Liver (tissue), 9 donors: Measurements from ENCODE around the gene CNR1. TPM values are rescaled to one million over a fixed set of nuclear protein-coding genes. Genes with fewer than 3 reads are reported as not detected.

Source experiments
- DNase-seq: peaks from one replicate; pipeline ENCODE4 v3.0.0-alpha.2; 2017; ENCODE audit warnings: low spot score
- H3K27ac ChIP-seq, 2 donors: one replicate each; pipeline ENCODE4 v1.7.0; 2013; ENCODE audit warnings: inconsistent platforms in 2 of 2, low read length in 2 of 2, control low read depth in 1 of 2, low read depth in 1 of 2, mild to moderate bottlenecking in 1 of 2
- H3K27me3 ChIP-seq, 4 donors: one replicate each; pipeline versions ENCODE4 v1.6.1 to v1.7.0; 2013; ENCODE audit warnings: low read length in 3 of 4, inconsistent platforms in 1 of 4, mild to moderate bottlenecking in 1 of 4, moderate library complexity in 1 of 4; ENCODE audit not compliant: control insufficient read depth in 4 of 4, insufficient read depth in 4 of 4
- H3K36me3 ChIP-seq, 4 donors: one replicate each; pipeline versions ENCODE4 v1.6.1 to v1.7.0; 2013; ENCODE audit warnings: low read length in 3 of 4, mild to moderate bottlenecking in 3 of 4, low read depth in 1 of 4, moderate library complexity in 1 of 4; ENCODE audit not compliant: control insufficient read depth in 4 of 4, insufficient read depth in 3 of 4
- H3K4me1 ChIP-seq, 4 donors: one replicate each; pipeline versions ENCODE4 v1.6.1 to v1.7.0; 2013; ENCODE audit warnings: low read length in 3 of 4, mild to moderate bottlenecking in 3 of 4, moderate library complexity in 1 of 4; ENCODE audit not compliant: control insufficient read depth in 4 of 4, insufficient read depth in 4 of 4
- H3K4me3 ChIP-seq, 3 donors: one replicate each; pipeline versions ENCODE4 v1.6.1 to v1.7.0; 2013; ENCODE audit warnings: low read length in 3 of 3, control low read depth in 1 of 3, low read depth in 1 of 3, mild to moderate bottlenecking in 1 of 3
- H3K9ac ChIP-seq, 2 donors: one replicate each; pipeline ENCODE4 v1.7.0; 2013; ENCODE audit warnings: low read length in 2 of 2, mild to moderate bottlenecking in 2 of 2, moderate library complexity in 2 of 2, control low read depth in 1 of 2, low read depth in 1 of 2
- H3K9me3 ChIP-seq, 4 donors: one replicate each; pipeline versions ENCODE4 v1.6.1 to v1.7.0; 2013; ENCODE audit warnings: low read length in 3 of 4; ENCODE audit not compliant: control insufficient read depth in 4 of 4
- EGR1 ChIP-seq, 2 donors: IDR thresholded peaks; 2 replicates each; pipeline ENCODE4 v1.6.1; 2016 to 2018; ENCODE audit warnings: antibody characterized with exemption in 2 of 2, low read depth in 2 of 2
- FOXA1 ChIP-seq: IDR thresholded peaks from 2 replicates; pipeline ENCODE4 v1.6.1; 2016; ENCODE audit warnings: antibody characterized with exemption
- FOXA2 ChIP-seq: IDR thresholded peaks from 2 replicates; pipeline ENCODE4 v1.6.1; 2016; ENCODE audit warnings: antibody characterized with exemption
- GABPA ChIP-seq, 2 donors: IDR thresholded peaks in 1 of 2; conservative IDR thresholded peaks in 1 of 2; 2 replicates each; pipeline ENCODE4 v1.6.1; 2016; ENCODE audit warnings: antibody characterized with exemption in 2 of 2, mild to moderate bottlenecking in 1 of 2, moderate library complexity in 1 of 2
- HNF4A ChIP-seq, 2 donors: conservative IDR thresholded peaks; 2 replicates each; pipeline ENCODE4 v1.6.1; 2016; ENCODE audit warnings: antibody characterized with exemption in 2 of 2, mild to moderate bottlenecking in 2 of 2
- HNF4G ChIP-seq: IDR thresholded peaks from 2 replicates; pipeline ENCODE4 v1.6.1; 2016; ENCODE audit warnings: antibody characterized with exemption
- JUND ChIP-seq, 2 donors: IDR thresholded peaks; 2 replicates each; pipeline ENCODE4 v1.6.1; 2016; ENCODE audit warnings: antibody characterized with exemption in 2 of 2
- NR2F2 ChIP-seq: IDR thresholded peaks from 2 replicates; pipeline ENCODE4 v1.6.1; 2016; ENCODE audit warnings: antibody characterized with exemption
- RAD21 ChIP-seq, 2 donors: IDR thresholded peaks; 2 replicates each; pipeline ENCODE4 v1.6.1; 2016; ENCODE audit warnings: antibody characterized with exemption in 2 of 2, mild to moderate bottlenecking in 2 of 2
- RXRA ChIP-seq, 2 donors: IDR thresholded peaks; 2 replicates each; pipeline ENCODE4 v1.6.1; 2017 to 2018; ENCODE audit warnings: antibody characterized with exemption in 2 of 2, mild to moderate bottlenecking in 1 of 2
- SP1 ChIP-seq: IDR thresholded peaks from 2 replicates; pipeline ENCODE4 v1.6.1; 2018; ENCODE audit warnings: antibody characterized with exemption, mild to moderate bottlenecking
- TAF1 ChIP-seq: conservative IDR thresholded peaks from 2 replicates; pipeline ENCODE4 v1.6.1; 2016; ENCODE audit warnings: antibody characterized with exemption, mild to moderate bottlenecking
- YY1 ChIP-seq: IDR thresholded peaks from 2 replicates; pipeline ENCODE4 v1.6.1; 2016; ENCODE audit warnings: antibody characterized with exemption, mild to moderate bottlenecking
- WGBS: extraction: QIAGEN DNeasy Blood & Tissue Kit; methylation state at CpG from one replicate; pipeline ENCODE4 v1.1.7; 2013; 5-methylcytosine and 5-hydroxymethylcytosine counted together
- polyA plus RNA-seq, 2 donors: library from polyadenylated mRNA; stranded (reverse) in 1 of 2; unstranded in 1 of 2; fragments of 200-250 nt in 1 of 2; fragments of >200 nt in 1 of 2; fragmentation: Nextera tagmentation in 1 of 2; extraction: Ambion mirVana in 1 of 2; gene quantifications; one replicate each; pipeline versions ENCODE4 v1.2.1 to v1.2.3, GENCODE V29; 2013 to 2015
- total RNA-seq, 2 donors: library from RNA; depleted of rRNA; stranded (reverse); fragments of >200 nt; gene quantifications; one replicate each; pipeline ENCODE4 v1.2.3, GENCODE V29; 2014
- TF ChIP-seq, protein P1 (sequence below): IDR thresholded peaks from 2 replicates; pipeline ENCODE4 v1.6.1; 2016; ENCODE audit warnings: antibody characterized with exemption
- TF ChIP-seq, protein P2 (sequence below): fragments of 150-350 bp; IDR thresholded peaks from 2 replicates; pipeline ENCODE4 v1.5.1; 2017; ENCODE audit warnings: improper control_type of control experiment, low read depth, low read length; ENCODE audit not compliant: missing input control
- TF ChIP-seq, protein P3 (sequence below): IDR thresholded peaks from 2 replicates; pipeline ENCODE4 v1.6.1; 2016; ENCODE audit warnings: antibody characterized with exemption
- TF ChIP-seq, protein P4 (sequence below): IDR thresholded peaks from 2 replicates; pipeline ENCODE4 v1.6.1; 2016; ENCODE audit warnings: antibody characterized with exemption
- TF ChIP-seq, protein P5 (sequence below): IDR thresholded peaks from 2 replicates; pipeline ENCODE4 v1.6.1; 2016; ENCODE audit warnings: antibody characterized with exemption, mild to moderate bottlenecking
- donor health status: healthy.
- donor health status: healthy.
- donor health status: healthy.
- donor health status: healthy.
- donor health status: healthy.

CNR1 gene
- total and polyA plus RNA-seq, 4 donors: 0.04 to 0.67 (median 0.13) TPM

DNA sequence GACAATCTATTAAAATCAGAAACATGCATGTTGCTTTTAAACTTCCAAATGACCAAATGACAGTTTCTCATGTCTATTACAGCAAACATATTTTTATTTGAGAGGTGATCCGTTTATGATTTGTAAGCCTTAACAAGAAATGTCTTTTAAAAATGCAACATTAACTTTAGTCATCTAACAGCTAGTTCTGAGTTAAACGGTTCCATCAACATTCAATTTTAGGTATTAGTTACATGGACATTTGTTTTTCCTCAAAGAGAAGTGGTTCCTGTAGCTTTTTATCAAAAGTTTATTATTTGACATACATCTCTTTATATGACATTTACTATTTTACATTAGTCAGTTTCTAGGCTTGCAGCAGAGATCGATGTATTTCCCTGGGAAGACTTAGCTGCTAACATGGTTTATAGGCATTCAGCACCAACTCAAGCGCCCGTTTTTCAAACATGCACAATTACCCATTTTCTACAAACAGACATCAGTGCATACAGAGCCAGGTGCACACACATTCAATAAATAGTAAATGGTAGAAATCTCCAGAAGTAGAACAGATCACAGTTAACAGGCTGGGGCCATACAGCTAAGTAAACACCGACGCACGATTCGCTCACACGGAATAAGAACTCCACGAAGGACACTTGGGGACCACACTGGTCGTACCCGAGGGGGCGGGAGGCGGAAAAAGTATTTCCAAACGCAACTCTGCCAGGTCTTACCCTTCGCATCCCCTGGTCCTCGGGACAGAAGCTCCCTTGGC, 882 bp downstream of the CNR1 start:
- H3K27me3 ChIP-seq: peaks cover 2 to 28% (median 5%) of the 10 kb centered on the region in 4 donors
- TF ChIP-seq, protein P1, sequence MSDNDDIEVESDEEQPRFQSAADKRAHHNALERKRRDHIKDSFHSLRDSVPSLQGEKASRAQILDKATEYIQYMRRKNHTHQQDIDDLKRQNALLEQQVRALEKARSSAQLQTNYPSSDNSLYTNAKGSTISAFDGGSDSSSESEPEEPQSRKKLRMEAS: no peak
- TF ChIP-seq FOXA2 (no peak), YY1 (no peak), FOXA1 (no peak), HNF4A (conservative IDR thresholded peaks at IDR 0.05) (no peak), TAF1 (no peak), EGR1 (IDR thresholded peaks at IDR 0.05; ENCODE audit: low read depth in 2 of 2) (no peak), SP1 (no peak)
- TF ChIP-seq, protein P2, sequence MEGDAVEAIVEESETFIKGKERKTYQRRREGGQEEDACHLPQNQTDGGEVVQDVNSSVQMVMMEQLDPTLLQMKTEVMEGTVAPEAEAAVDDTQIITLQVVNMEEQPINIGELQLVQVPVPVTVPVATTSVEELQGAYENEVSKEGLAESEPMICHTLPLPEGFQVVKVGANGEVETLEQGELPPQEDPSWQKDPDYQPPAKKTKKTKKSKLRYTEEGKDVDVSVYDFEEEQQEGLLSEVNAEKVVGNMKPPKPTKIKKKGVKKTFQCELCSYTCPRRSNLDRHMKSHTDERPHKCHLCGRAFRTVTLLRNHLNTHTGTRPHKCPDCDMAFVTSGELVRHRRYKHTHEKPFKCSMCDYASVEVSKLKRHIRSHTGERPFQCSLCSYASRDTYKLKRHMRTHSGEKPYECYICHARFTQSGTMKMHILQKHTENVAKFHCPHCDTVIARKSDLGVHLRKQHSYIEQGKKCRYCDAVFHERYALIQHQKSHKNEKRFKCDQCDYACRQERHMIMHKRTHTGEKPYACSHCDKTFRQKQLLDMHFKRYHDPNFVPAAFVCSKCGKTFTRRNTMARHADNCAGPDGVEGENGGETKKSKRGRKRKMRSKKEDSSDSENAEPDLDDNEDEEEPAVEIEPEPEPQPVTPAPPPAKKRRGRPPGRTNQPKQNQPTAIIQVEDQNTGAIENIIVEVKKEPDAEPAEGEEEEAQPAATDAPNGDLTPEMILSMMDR: no peak
- TF ChIP-seq, protein P3, sequence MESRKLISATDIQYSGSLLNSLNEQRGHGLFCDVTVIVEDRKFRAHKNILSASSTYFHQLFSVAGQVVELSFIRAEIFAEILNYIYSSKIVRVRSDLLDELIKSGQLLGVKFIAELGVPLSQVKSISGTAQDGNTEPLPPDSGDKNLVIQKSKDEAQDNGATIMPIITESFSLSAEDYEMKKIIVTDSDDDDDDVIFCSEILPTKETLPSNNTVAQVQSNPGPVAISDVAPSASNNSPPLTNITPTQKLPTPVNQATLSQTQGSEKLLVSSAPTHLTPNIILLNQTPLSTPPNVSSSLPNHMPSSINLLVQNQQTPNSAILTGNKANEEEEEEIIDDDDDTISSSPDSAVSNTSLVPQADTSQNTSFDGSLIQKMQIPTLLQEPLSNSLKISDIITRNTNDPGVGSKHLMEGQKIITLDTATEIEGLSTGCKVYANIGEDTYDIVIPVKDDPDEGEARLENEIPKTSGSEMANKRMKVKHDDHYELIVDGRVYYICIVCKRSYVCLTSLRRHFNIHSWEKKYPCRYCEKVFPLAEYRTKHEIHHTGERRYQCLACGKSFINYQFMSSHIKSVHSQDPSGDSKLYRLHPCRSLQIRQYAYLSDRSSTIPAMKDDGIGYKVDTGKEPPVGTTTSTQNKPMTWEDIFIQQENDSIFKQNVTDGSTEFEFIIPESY: no peak

DNA sequence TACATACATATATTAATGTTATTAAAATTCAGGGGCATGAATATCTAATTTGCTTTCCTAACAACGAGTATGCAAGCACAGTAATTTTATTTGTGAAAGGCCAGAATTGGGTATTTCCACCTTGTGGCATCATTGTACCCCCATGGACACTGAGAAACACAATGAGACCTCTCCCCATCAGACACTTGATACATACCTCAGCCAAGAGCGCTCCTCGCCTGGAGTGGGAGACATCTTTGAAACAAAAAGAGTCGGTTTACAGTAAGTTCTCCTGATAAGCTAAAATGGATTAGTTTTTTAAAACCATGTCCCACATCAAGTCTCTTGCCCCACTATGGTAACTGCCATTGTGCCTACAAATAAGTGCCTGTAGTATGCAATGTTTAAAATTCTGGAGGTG, 2.1 kb downstream of the CNR1 start:
- Histone ChIP-seq H3K9ac (no peak overlapping the region), H3K27ac (no peak overlapping the region), H3K4me1 (peaks cover 16 to 22% (median 18%) of the 10 kb centered on the region in 4 donors), H3K27me3 (peaks cover 2 to 27% (median 5%) of the 10 kb centered on the region in 4 donors), H3K9me3 (no peaks in the 10 kb centered on the region), H3K4me3 (no peak overlapping the region), H3K36me3 (no peaks in the 10 kb centered on the region)
- 72% methylated on average over 4 of the region's 4 CpGs for WGBS
- DNase-seq: no peak
- TF ChIP-seq, protein P3: no peak
- TF ChIP-seq YY1 (no peak), NR2F2 (no peak), HNF4G (no peak), SP1 (no peak), RXRA (IDR thresholded peaks at IDR 0.05) (no peak), JUND (IDR thresholded peaks at IDR 0.05) (no peak), GABPA (IDR thresholded peaks at IDR 0.05 in 1 of 2, conservative IDR thresholded peaks at IDR 0.05 in 1 of 2) (no peak), FOXA1 (no peak), HNF4A (conservative IDR thresholded peaks at IDR 0.05) (no peak), RAD21 (IDR thresholded peaks at IDR 0.05) (no peak)
- TF ChIP-seq, protein P1: no peak
- TF ChIP-seq, protein P4, sequence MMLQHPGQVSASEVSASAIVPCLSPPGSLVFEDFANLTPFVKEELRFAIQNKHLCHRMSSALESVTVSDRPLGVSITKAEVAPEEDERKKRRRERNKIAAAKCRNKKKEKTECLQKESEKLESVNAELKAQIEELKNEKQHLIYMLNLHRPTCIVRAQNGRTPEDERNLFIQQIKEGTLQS: no peak
- TF ChIP-seq, protein P5, sequence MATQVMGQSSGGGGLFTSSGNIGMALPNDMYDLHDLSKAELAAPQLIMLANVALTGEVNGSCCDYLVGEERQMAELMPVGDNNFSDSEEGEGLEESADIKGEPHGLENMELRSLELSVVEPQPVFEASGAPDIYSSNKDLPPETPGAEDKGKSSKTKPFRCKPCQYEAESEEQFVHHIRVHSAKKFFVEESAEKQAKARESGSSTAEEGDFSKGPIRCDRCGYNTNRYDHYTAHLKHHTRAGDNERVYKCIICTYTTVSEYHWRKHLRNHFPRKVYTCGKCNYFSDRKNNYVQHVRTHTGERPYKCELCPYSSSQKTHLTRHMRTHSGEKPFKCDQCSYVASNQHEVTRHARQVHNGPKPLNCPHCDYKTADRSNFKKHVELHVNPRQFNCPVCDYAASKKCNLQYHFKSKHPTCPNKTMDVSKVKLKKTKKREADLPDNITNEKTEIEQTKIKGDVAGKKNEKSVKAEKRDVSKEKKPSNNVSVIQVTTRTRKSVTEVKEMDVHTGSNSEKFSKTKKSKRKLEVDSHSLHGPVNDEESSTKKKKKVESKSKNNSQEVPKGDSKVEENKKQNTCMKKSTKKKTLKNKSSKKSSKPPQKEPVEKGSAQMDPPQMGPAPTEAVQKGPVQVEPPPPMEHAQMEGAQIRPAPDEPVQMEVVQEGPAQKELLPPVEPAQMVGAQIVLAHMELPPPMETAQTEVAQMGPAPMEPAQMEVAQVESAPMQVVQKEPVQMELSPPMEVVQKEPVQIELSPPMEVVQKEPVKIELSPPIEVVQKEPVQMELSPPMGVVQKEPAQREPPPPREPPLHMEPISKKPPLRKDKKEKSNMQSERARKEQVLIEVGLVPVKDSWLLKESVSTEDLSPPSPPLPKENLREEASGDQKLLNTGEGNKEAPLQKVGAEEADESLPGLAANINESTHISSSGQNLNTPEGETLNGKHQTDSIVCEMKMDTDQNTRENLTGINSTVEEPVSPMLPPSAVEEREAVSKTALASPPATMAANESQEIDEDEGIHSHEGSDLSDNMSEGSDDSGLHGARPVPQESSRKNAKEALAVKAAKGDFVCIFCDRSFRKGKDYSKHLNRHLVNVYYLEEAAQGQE: no peak

More for the DNA sequence above, 882 bp downstream of the CNR1 start:
- no peaks in the 10 kb centered on the region for H3K36me3 ChIP-seq
- H3K9me3 ChIP-seq: no peaks in the 10 kb centered on the region
- 11% methylated on average over 18 of the region's 18 CpGs for WGBS
- no peak overlapping the region for H3K9ac ChIP-seq
- H3K27ac ChIP-seq: no peak overlapping the region
- peak overlapping the region in 2 of 3 donors; percentile 49 to 62 for H3K4me3 ChIP-seq
- H3K4me1 ChIP-seq: peaks cover 16 to 22% (median 18%) of the 10 kb centered on the region in 4 donors
- DNase-seq: no peak
